H1 (cell line): ENCODE data around the gene USH1C. TPM values are rescaled to one million over a fixed set of nuclear protein-coding genes. Genes with fewer than 3 reads are reported as not detected.

Experiments used
- NANOG ChIP-seq: IDR thresholded peaks from 2 replicates; pipeline ENCODE4 v1.6.1; 2011; ENCODE audit warnings: low read length, low read depth, mild to moderate bottlenecking, inconsistent platforms; ENCODE audit not compliant: insufficient read depth, poor library complexity, severe bottlenecking
- polyA plus RNA-seq, 7 experiments: library from polyadenylated mRNA; depleted of rRNA in 3 of 7; stranded (reverse) in 5 of 7; unstranded in 2 of 7; fragments of >200 nt in 5 of 7; fragments of 200-250 nt in 2 of 7; gene quantifications; 1 replicate in 5 of 7; 2 replicates in 1 of 7; 4 replicates in 1 of 7; pipeline versions ENCODE4 v1.2.1 to v1.2.3, GENCODE V29; 2011 to 2013; ENCODE audit warnings: missing spikeins in 2 of 7, mixed read lengths in 2 of 7
- total RNA-seq: library from RNA; stranded (reverse); fragmentation: NEBNext Ultra II Directional; extraction: Animal tissue kit (Norgen Biotek cat#: 25700); gene quantifications from 2 replicates; pipeline ENCODE4 v1.2.1, GENCODE V29; 2021

USH1C gene
- total and polyA plus RNA-seq, 2 of the 8 experiments (the other 6 are each of a cell fraction or from before 2014, with no cell fraction given): 1.3 to 1.6 TPM

GRCh38 chr11:17477084-17477333, 67.2 kb downstream of the USH1C start (continued):
- TF ChIP-seq NANOG: no peak
